Tibial nerve (tissue), 4 donors: ENCODE data around the gene ACBD6. TPM values are rescaled to one million over a fixed set of nuclear protein-coding genes. Genes with fewer than 3 reads are reported as not detected.

ENCODE experiments used
- DNase-seq, 2 donors: peaks; one replicate each; pipeline ENCODE4 v3.0.0-alpha.2; 2019; ENCODE audit warnings: low spot score in 2 of 2
- H3K27ac ChIP-seq, 4 donors: fragments of 200-600 bp; sonication (generic) in 3 of 4; one replicate each; pipeline ENCODE4 v1.5.1; 2017 to 2019; ENCODE audit warnings: mild to moderate bottlenecking in 1 of 4
- H3K27me3 ChIP-seq, 2 donors: fragments of 200-600 bp; sonication (generic) in 1 of 2; one replicate each; pipeline versions ENCODE4 v1.5.1 to v1.6.0; 2017 to 2019
- H3K36me3 ChIP-seq, 3 donors: fragments of 200-600 bp; sonication (generic); one replicate each; pipeline ENCODE4 v1.5.1; 2018 to 2019
- H3K4me1 ChIP-seq, 4 donors: fragments of 200-600 bp; sonication (generic) in 3 of 4; one replicate each; pipeline ENCODE4 v1.5.1; 2017 to 2019
- H3K4me3 ChIP-seq, 4 donors: fragments of 200-600 bp; sonication (generic) in 3 of 4; one replicate each; pipeline ENCODE4 v1.5.1; 2017 to 2019; ENCODE audit warnings: mild to moderate bottlenecking in 1 of 4, moderate library complexity in 1 of 4
- H3K9me3 ChIP-seq, 4 donors: fragments of 200-600 bp; sonication (generic) in 3 of 4; one replicate each; pipeline ENCODE4 v1.5.1; 2017 to 2019
- EP300 ChIP-seq, 2 donors: sonication (generic); formaldehyde crosslinking; IDR thresholded peaks; one replicate each; pipeline ENCODE4 v1.6.1; 2017; ENCODE audit warnings: antibody characterized with exemption in 2 of 2, mild to moderate bottlenecking in 1 of 2
- POLR2A ChIP-seq, 2 donors: fragments of 450-650 bp; IDR thresholded peaks; one replicate each; pipeline ENCODE4 v1.6.1; 2017; ENCODE audit warnings: antibody characterized with exemption in 2 of 2, mild to moderate bottlenecking in 2 of 2, moderate library complexity in 2 of 2
- WGBS, 2 donors: methylation state at CpG; one replicate each; pipeline ENCODE4 v1.1.5; 2018; 5-methylcytosine and 5-hydroxymethylcytosine counted together
- total RNA-seq, 4 donors: library from RNA; depleted of rRNA; stranded (reverse); fragments of >200 nt; gene quantifications; one replicate each; pipeline ENCODE4 v1.1.0, GENCODE V29; 2016
- TF ChIP-seq, protein P1 (sequence below), 5 experiments: fragments of 200-600 bp in 3 of 5; fragments of 450-650 bp in 2 of 5; sonication (generic) in 3 of 5; IDR thresholded peaks; one replicate each; pipeline ENCODE4 v1.5.1; 2016 to 2019; ENCODE audit warnings: antibody characterized with exemption in 5 of 5, mild to moderate bottlenecking in 3 of 5, moderate library complexity in 2 of 5

The ACBD6 gene
- total RNA-seq, 4 donors from 2014 or later, result 55.7 to 61.8 (median 57.2) TPM

DNA sequence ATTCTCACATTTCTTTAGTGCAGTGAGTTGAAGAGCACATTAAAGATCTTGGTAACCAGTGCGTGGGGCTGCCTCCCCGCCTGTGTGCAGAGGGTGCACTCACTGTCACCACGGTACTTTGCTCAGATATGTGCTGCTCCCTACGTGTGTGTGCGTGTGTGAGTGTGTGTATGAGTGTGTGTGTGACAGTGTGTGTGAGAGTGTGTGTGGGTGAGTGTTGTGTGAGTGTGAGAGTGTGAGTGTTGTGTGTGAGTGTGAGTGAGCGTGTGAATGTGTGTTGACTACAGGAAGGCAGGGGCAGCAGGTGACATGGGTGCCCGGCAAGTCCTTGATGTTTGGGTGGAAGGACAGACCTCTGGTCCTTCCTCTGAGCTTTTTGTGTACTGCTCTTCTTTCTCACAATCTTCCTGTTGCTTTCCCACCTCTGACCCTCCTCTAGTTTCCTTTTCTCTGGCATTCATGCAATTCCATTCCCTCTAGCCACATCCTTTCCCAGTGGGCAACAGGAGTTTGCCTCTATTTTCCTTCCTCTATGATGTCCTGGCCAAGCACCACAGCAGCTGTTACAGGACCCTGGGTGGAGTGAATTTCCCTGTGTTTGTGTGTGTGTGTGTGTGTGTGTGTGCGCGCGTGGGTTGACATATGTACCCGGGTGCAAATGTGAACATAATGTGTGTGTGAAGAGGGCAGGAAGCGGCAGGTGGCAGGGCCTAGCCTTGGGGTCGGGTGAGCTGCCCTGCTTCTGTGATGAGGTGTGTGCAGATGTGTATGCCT lies 252.5 kb downstream of the ACBD6 start:
- DNase-seq, result no peak
- Histone ChIP-seq H3K36me3 (no peaks in the 10 kb centered on the region), H3K27ac (no peak overlapping the region), H3K4me3 (no peak overlapping the region), H3K9me3 (no peaks in the 10 kb centered on the region), H3K27me3 (peaks cover 0 to 34% of the 10 kb centered on the region in 2 donors), H3K4me1 (no peaks in the 10 kb centered on the region)
- no peak for TF ChIP-seq EP300 (IDR thresholded peaks at IDR 0.05)
- no peak for TF ChIP-seq POLR2A (IDR thresholded peaks at IDR 0.05)
- TF ChIP-seq, protein P1, sequence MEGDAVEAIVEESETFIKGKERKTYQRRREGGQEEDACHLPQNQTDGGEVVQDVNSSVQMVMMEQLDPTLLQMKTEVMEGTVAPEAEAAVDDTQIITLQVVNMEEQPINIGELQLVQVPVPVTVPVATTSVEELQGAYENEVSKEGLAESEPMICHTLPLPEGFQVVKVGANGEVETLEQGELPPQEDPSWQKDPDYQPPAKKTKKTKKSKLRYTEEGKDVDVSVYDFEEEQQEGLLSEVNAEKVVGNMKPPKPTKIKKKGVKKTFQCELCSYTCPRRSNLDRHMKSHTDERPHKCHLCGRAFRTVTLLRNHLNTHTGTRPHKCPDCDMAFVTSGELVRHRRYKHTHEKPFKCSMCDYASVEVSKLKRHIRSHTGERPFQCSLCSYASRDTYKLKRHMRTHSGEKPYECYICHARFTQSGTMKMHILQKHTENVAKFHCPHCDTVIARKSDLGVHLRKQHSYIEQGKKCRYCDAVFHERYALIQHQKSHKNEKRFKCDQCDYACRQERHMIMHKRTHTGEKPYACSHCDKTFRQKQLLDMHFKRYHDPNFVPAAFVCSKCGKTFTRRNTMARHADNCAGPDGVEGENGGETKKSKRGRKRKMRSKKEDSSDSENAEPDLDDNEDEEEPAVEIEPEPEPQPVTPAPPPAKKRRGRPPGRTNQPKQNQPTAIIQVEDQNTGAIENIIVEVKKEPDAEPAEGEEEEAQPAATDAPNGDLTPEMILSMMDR (IDR thresholded peaks at IDR 0.05), result no peak
- WGBS, 2 donors, result 68 to 82% methylated on average over 13 of the region's 13 CpGs

DNA sequence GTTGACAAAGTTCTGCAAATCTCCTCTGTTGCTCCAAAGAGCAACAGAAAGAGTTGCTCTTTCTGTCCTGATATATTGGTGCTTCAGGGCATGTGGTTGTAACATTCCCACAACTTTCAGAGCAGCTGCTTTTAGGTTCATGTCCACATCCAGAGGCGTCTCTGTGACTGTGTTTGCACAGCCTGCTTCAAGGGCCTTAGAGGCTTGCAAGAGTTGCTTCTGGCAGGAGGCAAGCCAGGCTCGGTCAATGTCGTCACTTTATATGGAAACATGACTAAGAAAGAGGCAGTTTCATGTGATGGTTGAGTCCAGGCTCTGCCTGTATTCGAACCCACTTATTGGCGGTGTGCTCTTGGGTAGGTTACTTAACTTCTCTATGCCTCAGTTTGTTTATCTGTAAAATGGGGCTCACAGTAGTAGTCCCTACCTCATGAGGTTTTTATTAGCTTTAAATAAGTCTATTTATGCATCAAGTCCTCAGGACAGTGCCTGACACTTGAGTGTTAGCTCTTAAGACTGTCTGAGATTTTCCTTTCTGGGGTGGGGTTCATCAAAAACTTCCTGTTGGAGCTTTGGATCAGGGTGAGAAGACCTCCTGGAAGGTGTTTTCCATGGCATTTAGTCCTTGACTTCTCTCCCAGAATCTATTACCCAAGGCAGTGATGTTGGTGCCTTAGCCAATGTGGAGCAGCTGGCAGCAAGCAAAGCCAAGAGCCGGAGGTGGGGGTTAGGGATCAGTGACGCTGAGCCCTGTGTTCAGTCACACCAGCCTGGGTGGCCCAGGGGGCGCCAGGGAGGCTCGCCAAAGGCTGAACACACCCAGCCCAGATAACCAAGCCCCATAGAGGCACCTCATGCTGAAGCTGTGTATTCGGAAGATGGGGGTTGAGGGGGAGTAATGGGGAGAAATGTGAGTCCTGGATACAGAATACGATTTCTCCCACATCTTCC lies 253.4 kb downstream of the ACBD6 start:
- peaks cover 0 to 34% of the 10 kb centered on the region in 2 donors for H3K27me3 ChIP-seq
- 53 to 61% methylated on average over 11 of the region's 11 CpGs for whole genome bisulfite sequencing, 2 donors
- no peak for DNase-seq

DNA sequence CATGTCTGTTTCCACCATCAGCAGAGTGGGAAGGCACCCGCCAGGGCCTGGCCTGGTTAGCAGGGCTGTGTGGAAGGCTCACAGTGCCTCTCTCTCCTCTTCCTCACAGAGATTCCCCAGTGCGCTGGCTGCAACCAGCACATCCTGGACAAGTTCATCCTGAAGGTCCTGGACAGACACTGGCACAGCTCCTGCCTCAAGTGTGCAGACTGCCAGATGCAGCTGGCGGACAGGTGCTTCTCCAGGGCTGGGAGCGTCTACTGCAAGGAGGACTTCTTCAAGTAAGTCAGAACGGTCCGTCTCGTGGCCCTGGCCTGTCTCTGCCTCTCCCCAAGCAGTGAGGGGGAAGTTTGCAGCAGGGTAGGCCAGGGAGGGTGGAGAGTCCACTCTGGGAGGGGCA lies 254.2 kb downstream of the ACBD6 start:
- no peaks in the 10 kb centered on the region for H3K36me3 ChIP-seq
- H3K9me3 ChIP-seq, result no peaks in the 10 kb centered on the region
- DNase-seq, result no peak
- TF ChIP-seq EP300 (IDR thresholded peaks at IDR 0.05), result no peak
- TF ChIP-seq, protein P1 (IDR thresholded peaks at IDR 0.05), result no peak
- no peak for TF ChIP-seq POLR2A (IDR thresholded peaks at IDR 0.05)
- no peak overlapping the region for H3K4me3 ChIP-seq
- peaks cover 0 to 34% of the 10 kb centered on the region in 2 donors for H3K27me3 ChIP-seq
- H3K4me1 ChIP-seq, result no peaks in the 10 kb centered on the region
- H3K27ac ChIP-seq, result no peak overlapping the region
- 75 to 96% methylated on average over 5 to 7 of the region's 7 CpGs for WGBS, 2 donors

More for the DNA sequence above, 253.4 kb downstream of the ACBD6 start:
- H3K4me3 ChIP-seq, result no peak overlapping the region
- H3K4me1 ChIP-seq, result no peaks in the 10 kb centered on the region
- H3K36me3 ChIP-seq, result no peaks in the 10 kb centered on the region
- no peaks in the 10 kb centered on the region for H3K9me3 ChIP-seq
- no peak for TF ChIP-seq POLR2A (IDR thresholded peaks at IDR 0.05)
- TF ChIP-seq, protein P1 (IDR thresholded peaks at IDR 0.05), result no peak
- no peak for TF ChIP-seq EP300 (IDR thresholded peaks at IDR 0.05)
- H3K27ac ChIP-seq, result no peak overlapping the region

DNA sequence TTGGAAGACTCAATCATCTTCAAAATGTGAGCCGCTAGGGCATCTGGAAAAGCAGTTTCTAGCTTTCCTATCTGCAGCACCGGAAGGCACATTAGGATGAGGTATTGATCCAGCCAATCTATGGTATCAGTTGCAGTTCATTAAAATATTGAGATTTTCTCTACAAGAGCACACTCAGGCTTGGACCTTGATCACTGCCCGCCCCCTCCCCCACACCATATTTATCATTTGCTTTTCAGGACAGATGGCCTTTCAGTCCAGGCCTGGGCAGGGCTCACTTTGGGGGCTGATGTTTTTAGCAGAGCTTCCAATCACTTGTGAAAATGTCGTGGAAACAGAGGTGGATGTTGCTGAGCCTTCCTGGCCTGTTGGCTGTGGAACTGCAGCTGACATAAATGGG lies 254.8 kb downstream of the ACBD6 start:
- TF ChIP-seq POLR2A (IDR thresholded peaks at IDR 0.05), result no peak
- H3K4me1 ChIP-seq, result no peaks in the 10 kb centered on the region
- DNase-seq, result no peak
- H3K9me3 ChIP-seq, result no peaks in the 10 kb centered on the region
- H3K27me3 ChIP-seq, result peaks cover 0 to 38% of the 10 kb centered on the region in 2 donors
- no peaks in the 10 kb centered on the region for H3K36me3 ChIP-seq
- no peak overlapping the region for H3K4me3 ChIP-seq
- H3K27ac ChIP-seq, result no peak overlapping the region
- WGBS, 2 donors, result 80 to 81% methylated on average over 4 of the region's 4 CpGs

DNA sequence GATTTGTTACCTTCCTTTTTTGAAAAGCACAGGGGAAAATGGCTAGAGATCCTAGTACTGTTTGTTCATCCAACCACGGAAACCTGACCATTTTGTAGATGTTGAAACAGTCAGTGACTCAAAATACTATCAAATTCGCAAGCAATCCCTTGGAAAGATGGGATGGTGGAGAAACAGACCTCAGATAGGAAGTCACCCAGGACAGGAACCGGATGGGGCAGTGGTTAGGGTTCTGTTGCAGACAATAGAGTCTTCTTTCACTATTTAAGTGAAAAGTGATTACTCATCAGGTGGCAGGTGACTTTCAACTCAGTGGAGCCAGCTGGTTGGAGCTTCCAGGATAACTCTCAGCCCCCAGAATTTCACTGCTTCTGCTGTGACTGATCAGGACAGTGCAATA lies 255.3 kb downstream of the ACBD6 start:
- 84 to 85% methylated on average over 3 of the region's 3 CpGs for WGBS, 2 donors
- H3K9me3 ChIP-seq, result no peaks in the 10 kb centered on the region
- no peaks in the 10 kb centered on the region for H3K36me3 ChIP-seq
- no peak overlapping the region for H3K27ac ChIP-seq
- H3K4me1 ChIP-seq, result no peaks in the 10 kb centered on the region
- peaks cover 0 to 41% of the 10 kb centered on the region in 2 donors for H3K27me3 ChIP-seq
- no peak for TF ChIP-seq EP300 (IDR thresholded peaks at IDR 0.05)
- no peak for TF ChIP-seq POLR2A (IDR thresholded peaks at IDR 0.05)
- TF ChIP-seq, protein P1 (IDR thresholded peaks at IDR 0.05), result no peak
- no peak for DNase-seq
- no peak overlapping the region for H3K4me3 ChIP-seq
